Psoas muscle (tissue), 8 donors: ENCODE measurements around the gene CSTF3. TPM values are rescaled to one million over a fixed set of nuclear protein-coding genes. Genes with fewer than 3 reads are reported as not detected.
A peak's percentile ranks its signal among the peaks of the same experiment; 100 is the strongest.
"Not testable (repeated sequence)": the region's sequence is repeated elsewhere in the genome, so short reads cannot be mapped to it uniquely, and the experiment has no call there.

Experiments
- ATAC-seq, 4 donors: fragments of 200-7000 bp; cut with Tn5 transposase; one replicate each; pipeline ENCODE4 v1.9.1; 2020; ENCODE audit warnings: moderate library complexity in 3 of 4, mild to moderate bottlenecking in 2 of 4
- DNase-seq, 2 donors: peaks; one replicate each; pipeline ENCODE4 v3.0.0-alpha.2; 2020
- H3K27ac ChIP-seq: fragments of 200-600 bp; one replicate; pipeline ENCODE4 v1.8.0; 2022
- H3K27me3 ChIP-seq, 3 donors: fragments of 200-600 bp in 1 of 3; one replicate each; pipeline versions ENCODE4 v1.6.1 to v1.8.0; 2013 to 2022; ENCODE audit warnings: low read length in 2 of 3, mild to moderate bottlenecking in 2 of 3, moderate library complexity in 1 of 3; ENCODE audit not compliant: insufficient read depth in 3 of 3
- H3K36me3 ChIP-seq, 2 donors: fragments of 200-600 bp in 1 of 2; one replicate each; pipeline versions ENCODE4 v1.6.1 to v1.8.0; 2013 to 2022; ENCODE audit warnings: low read depth in 1 of 2, mild to moderate bottlenecking in 1 of 2, moderate library complexity in 1 of 2; ENCODE audit not compliant: insufficient read depth in 1 of 2
- H3K4me1 ChIP-seq: fragments of 200-600 bp; one replicate; pipeline ENCODE4 v1.8.0; 2022
- H3K4me3 ChIP-seq: fragments of 200-600 bp; one replicate; pipeline ENCODE4 v1.8.0; 2022; ENCODE audit warnings: mild to moderate bottlenecking
- H3K9me3 ChIP-seq: fragments of 200-600 bp; one replicate; pipeline ENCODE4 v1.8.0; 2022
- CTCF ChIP-seq: fragments of 200-600 bp; IDR thresholded peaks from one replicate; pipeline ENCODE4 v1.8.0; 2022; ENCODE audit warnings: antibody characterized with exemption
- WGBS, 3 donors: extraction: QIAGEN DNeasy Blood & Tissue Kit; methylation state at CpG; one replicate each; pipeline versions ENCODE4 v1.1.6 to v1.1.7; 2013; 5-methylcytosine and 5-hydroxymethylcytosine counted together
- intact Hi-C, 2 donors: fragments of 100-400 bp; cut with DNase I; formaldehyde crosslinking; loops; one replicate each; pipeline versions ENCODE4 v1.11.0 to v1.14.2; 2022
- polyA plus RNA-seq, 3 donors: library from polyadenylated mRNA; stranded (reverse); fragments of 200-250 nt; gene quantifications; one replicate each; pipeline ENCODE4 v1.2.3, GENCODE V29; 2013
- total RNA-seq, 4 donors: library from RNA; stranded (reverse); fragmentation: NEBNext Ultra II Directional in 2 of 4; extraction: Animal tissue kit (Norgen Biotek cat#: 25700) in 2 of 4; gene quantifications; one replicate each; pipeline versions ENCODE4 v1.2.1 to v1.2.4, GENCODE V29; 2021 to 2023
- donor health status: healthy with polysubstance abuse.
- donor health status: DM: no; HTN: no; CAD: no; lungs with moderate emphysema.
- donor health status: Bipolar disorder and iron deficiency.
- donor health status: healthy.
- donor health status: DM: yes; HTN: yes; CAD: no.
- donor health status: DM: no; HTN: no; CAD: no.
- donor health status: DM: no; HTN: no; CAD: no.
- donor health status: DM: yes; HTN: yes; CAD: no.

Gene CSTF3
- total and polyA plus RNA-seq, 7 donors: 10.7 to 32.3 (median 14.4) TPM

- Histone ChIP-seq H3K27ac (no peak overlapping the region), H3K27me3 (no peaks in the 10 kb centered on the region), H3K36me3 (no peaks in the 10 kb centered on the region), H3K9me3 (no peaks in the 10 kb centered on the region), H3K4me3 (no peak overlapping the region), H3K4me1 (peaks cover 8% of the 10 kb centered on the region)
- ATAC-seq (no peak), DNase-seq (no peak)
- WGBS, 3 donors: 71 to 80% (median 75%) methylated on average over 8 of the region's 8 CpGs
- intact Hi-C loops: no loop called here
- no peak for TF ChIP-seq CTCF
These were observed 16.5 kb upstream of the CSTF3 start for GRCh38 chr11:33177676-33178336.

GRCh38 chr11:33176760-33177159 lies 15.5 kb upstream of the CSTF3 start:
- H3K4me3 ChIP-seq, ATAC-seq, DNase-seq, H3K27ac ChIP-seq, H3K9me3 ChIP-seq, H3K36me3 ChIP-seq, H3K27me3 ChIP-seq, intact Hi-C loops, H3K4me1 ChIP-seq: not testable (repeated sequence)
- WGBS, 3 donors: 90 to 98% (median 97%) methylated on average over 5 of the region's 5 CpGs

GRCh38 chr11:33172996-33173395 lies 11.7 kb upstream of the CSTF3 start:
- DNase-seq (peak in 1 of 2 donors; percentile 59), ATAC-seq (peak; percentile 80 to 96 (median 90))
- TF ChIP-seq CTCF: no peak
- Histone ChIP-seq H3K4me1 (peaks cover 8% of the 10 kb centered on the region), H3K9me3 (no peaks in the 10 kb centered on the region), H3K27me3 (no peaks in the 10 kb centered on the region), H3K27ac (no peak overlapping the region), H3K36me3 (no peaks in the 10 kb centered on the region), H3K4me3 (no peak overlapping the region)
- intact Hi-C loops: no loop called here
- WGBS, 3 donors: 35 to 45% (median 44%) methylated on average over 2 of the region's 2 CpGs

GRCh38 chr11:33172345-33172744 lies 11.1 kb upstream of the CSTF3 start:
- TF ChIP-seq CTCF: no peak
- DNase-seq (no peak), ATAC-seq (no peak)
- intact Hi-C loops: no loop called here
- H3K27ac ChIP-seq: no peak overlapping the region
- WGBS, 3 donors: 95 to 98% (median 97%) methylated on average over 5 of the region's 5 CpGs
- H3K27me3 ChIP-seq: no peaks in the 10 kb centered on the region
- no peaks in the 10 kb centered on the region for H3K36me3 ChIP-seq
- no peaks in the 10 kb centered on the region for H3K9me3 ChIP-seq
- peaks cover 8% of the 10 kb centered on the region for H3K4me1 ChIP-seq
- H3K4me3 ChIP-seq: no peak overlapping the region

- H3K4me3 ChIP-seq: no peak overlapping the region
- WGBS, 3 donors: 91 to 96% (median 94%) methylated on average over 1 of the region's 1 CpG
- H3K36me3 ChIP-seq: no peaks in the 10 kb centered on the region
- no peak overlapping the region for H3K27ac ChIP-seq
- ATAC-seq (no peak), DNase-seq (no peak)
- no peaks in the 10 kb centered on the region for H3K9me3 ChIP-seq
- intact Hi-C loops: no loop called here
- TF ChIP-seq CTCF: no peak
- H3K27me3 ChIP-seq: no peaks in the 10 kb centered on the region
- peaks cover 8% of the 10 kb centered on the region for H3K4me1 ChIP-seq
These were observed 10.0 kb upstream of the CSTF3 start for GRCh38 chr11:33171251-33171650.
